NT2/D1 (cell line): ENCODE data around the gene ASS1.

Experiments used
- SUZ12 ChIP-seq: IDR thresholded peaks from 2 replicates; pipeline ENCODE4 v1.6.1; 2011; ENCODE audit not compliant: insufficient read length, insufficient read depth; ENCODE audit errors: extremely low read depth
- YY1 ChIP-seq: IDR thresholded peaks from 2 replicates; pipeline ENCODE4 v1.6.1; 2011; ENCODE audit not compliant: insufficient read length, insufficient read depth

- TF ChIP-seq YY1 (no peak), SUZ12 (no peak)
Measured at GRCh38 chr9:130518233-130518632, 73.5 kb downstream of the ASS1 start.
